ENCODE data around the gene ERO1B.
"Not testable (repeated sequence)": the region's sequence is repeated elsewhere in the genome, so short reads cannot be mapped to it uniquely, and the experiment has no call there.

Gene ERO1B

DNA sequence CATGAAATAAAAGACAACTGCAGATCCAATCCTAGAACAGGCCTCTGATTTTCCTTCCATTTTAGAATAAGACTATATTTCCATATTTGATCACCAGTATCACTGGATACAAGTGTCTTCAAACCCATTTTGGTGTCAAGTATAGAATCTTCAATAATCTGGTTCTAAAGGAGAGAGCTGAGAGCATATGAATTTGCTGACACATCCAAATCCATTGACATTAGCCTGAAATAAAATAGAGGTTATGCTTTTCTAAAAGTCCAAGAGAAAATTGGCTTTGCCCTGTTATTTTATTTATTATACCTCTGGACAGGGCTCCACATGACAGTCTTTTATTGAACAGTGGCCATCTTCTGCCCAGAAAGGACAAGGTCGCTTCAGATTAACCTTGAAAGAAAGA, 28.6 kb downstream of the ERO1B start:
- no peak for DNase-seq

DNA sequence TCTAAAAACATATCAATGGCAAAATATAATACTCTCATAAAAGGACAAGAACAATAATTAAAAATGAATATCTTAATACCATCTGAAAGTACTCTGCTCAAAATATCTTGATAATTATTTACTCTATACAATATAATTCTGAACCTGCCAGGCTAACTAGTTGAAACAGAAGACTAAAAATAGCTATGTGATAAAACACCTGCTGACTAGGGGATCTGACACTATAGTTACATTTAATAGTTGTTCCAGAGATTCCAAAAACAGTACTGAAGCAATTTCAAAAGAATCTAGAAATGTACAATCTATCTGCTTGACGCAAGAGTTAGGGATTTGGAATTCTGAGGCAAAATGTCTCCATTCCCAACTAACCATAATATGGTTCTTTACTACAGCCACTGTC, 30.2 kb downstream of the ERO1B start:
- DNase-seq: no peak

DNA sequence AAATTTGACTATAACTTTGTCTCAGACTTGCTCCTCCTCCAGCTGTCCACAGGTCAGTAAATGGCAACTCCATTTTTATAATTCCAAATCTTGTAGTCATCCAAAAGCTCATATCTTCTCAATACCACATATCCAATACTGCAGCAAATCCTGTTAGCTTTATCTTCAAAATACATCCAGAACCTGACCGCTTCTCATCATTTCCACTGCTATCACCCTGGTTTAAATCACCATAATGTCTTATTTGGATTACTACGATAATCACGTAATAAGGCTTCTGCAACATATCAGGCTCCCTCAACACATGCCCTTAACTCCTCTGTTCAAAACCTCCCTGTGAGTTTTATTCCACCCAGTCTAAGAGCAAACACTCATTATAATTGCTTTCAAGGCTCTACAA, 34.5 kb downstream of the ERO1B start:
- DNase-seq: no peak

DNA sequence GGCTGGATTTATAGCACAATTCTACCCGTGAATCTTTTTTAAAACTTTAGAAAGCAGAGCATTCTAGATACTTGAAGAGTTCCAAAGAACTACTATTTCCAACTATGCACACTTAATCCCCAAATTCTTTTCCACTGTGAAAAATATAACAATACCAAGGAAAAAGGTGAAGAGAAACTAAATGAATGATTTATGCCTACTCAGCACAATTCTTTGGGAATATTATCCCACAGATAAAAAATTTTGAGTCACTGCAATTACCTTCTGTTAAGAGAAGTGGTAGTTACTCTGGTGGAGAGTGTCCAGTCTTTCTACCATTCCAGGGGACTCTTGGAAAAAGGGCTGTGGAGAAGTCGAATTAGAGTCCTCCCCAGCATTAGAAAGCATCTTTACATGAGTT, 39.2 kb downstream of the ERO1B start:
- DNase-seq: no peak

DNA sequence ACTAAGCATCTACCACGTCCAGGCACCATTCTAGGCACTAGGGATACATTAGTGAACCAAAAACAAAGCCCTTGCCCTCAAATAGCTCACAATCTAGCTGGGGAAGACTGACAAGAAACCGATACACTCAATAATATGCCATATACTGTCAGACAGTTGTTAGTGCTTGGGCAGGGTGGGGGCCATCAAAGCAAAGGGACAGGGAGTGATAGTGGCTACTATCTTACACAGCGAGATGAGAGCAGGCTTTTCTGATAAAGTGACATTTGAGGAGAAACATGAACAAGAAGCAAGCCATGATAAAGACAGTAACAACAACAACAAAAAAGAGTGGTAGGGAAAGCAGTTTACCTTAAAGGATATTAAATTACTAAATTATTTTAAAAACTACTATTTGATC, 41.1 kb downstream of the ERO1B start:
- DNase-seq: no peak

DNA sequence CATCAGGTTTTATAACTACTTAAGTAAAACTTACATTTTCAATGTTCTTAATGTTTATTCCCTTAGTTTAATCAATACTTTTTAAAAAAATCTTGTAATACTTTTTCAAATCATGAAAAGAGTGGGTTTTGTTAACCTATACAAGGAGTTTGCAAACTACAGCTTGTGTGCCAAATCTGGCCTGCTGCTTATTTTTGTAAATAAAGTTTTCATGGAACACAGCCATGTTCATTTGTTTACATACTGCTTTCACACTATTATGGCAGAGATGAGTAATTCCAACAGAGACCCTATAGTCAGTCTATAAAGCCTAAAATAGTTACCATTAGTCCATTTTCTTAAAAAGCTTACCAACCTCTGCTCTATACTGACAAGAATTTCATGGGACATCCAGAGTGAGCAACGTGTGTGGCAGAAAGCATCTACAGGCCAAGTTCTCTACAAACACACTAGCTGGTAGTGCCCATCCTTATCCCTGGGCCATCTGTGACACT, 42.6 kb downstream of the ERO1B start:
- DNase-seq: no peak

DNA sequence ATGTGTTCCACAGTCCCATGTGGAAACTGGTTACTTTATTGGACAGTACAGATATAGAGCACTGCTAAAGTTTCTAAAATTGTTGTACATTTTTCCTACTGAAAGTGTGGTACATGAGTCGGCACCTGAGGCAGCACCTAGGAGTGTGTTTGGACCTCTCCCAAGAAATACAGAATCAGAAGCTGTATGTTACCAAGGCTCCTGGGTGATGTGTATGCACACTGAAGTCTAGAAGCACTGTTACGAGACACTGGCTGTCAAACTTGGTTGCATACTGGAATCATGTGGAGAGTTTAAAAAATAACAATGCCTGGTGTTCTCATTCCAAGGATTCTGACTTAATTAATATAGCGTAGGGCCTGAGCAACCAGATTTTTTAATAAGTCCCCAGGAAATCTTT, 46.6 kb downstream of the ERO1B start:
- no peak for DNase-seq

DNA sequence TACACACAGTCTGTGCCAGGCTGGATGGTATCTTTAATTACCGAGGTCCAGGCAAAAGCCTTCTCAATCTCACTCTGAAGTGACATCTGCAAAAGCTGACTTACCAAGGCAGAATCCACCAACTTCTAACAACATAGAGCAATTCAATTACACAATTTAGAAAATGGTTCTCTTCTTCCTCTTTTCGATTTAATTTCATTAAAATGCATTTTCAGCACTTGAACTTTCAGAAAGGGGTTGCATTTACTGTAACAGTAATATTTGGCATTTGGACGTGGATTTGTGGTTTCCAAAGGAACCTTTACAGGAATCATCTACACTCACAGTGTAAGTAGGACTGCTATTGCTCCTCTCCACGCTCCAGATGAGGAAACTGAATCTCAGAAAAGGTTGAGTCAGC, 53.3 kb downstream of the ERO1B start:
- DNase-seq: no peak

DNA sequence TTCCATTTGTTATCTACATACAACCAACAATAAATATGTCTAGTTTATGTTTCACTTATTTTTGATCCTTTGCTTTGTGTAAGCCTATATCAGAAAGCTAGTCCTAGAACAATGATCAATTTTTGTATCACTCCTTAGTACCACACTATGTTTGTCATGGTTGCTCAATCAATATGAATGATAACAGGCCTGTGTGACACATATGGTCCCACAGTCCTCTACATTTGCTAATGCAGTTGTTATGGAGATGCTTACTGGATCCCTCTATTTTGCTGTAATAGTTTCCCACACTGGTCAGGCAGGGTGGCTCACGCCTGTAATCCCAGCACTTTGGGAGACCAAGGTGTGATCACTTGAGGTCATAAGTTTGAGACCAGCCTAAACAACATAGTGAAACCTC, 59.1 kb downstream of the ERO1B start:
- no peak for DNase-seq

DNA sequence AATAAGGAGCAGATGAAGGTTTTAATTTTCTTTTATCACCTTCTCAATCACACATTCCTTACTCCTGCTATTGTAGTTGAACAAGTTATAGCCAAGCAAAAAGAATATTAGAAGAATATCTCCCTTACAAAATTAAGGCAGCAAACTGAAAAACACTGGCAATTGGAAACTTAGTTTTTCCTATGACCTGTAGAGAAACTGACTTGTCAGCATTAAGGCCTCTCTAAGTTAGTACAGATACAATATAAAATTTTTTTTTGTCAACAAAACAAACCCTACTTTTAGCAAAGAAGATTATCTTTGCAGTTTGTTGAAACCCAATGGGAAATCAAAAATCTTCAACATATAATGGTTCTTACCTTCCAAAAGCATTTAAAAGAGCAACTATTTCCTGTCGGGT, 61.3 kb downstream of the ERO1B start:
- no peak for DNase-seq

DNA sequence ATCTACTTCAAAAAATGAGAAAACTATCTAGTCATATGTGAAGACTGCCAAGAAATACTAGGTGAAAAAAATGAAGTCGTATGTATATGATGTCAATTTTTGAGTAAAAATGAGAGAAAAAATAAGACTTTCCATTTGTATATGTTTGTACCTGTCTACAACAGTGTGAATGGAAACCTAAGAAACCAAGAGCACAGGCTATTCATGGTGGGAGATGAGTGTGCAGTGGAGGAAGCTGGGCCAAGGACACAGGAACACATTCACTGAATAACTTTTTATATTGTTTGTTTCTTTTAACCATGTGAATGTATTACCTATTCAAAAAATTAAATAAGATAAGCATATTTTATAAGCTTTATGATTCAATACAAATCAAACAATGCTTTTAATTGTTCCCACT, 67.0 kb downstream of the ERO1B start:
- no peak for DNase-seq

DNA sequence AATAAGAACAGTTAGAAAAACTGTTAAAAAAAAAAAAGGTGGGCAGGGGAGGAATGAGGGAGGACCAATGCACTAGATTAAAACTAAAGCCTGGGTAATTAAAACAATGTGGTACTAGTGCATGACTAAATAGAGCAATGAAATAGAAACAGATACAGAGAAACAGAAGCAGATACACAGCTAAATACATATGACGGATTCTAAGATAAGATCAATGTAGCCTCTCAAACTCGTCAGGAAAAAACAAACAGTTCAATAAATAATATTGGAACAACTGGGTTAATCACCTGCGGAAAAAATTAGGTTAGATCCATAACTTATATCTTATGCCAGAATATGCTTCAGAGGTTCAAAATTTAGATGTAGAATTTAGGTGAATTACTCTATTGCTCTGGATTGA, 68.2 kb downstream of the ERO1B start:
- DNase-seq: no peak

DNA sequence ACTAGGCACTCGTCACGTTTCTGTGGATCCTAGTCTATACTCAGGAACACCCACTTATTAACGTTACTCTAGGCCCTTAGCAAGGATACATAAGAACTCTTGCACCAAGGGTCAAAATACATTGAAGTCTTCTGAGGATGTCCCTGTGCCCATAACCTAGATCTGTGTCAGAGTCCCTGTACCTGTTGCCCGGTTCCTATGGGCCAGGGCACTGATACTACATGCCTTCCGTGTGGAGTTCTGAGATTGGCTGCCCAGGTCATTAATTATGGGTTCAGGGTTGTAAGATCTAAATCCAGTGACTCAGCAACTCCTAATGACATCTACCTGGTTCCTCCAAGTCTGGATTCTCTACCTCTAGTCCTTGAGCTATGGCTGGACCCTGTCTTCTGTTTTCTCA, 69.9 kb downstream of the ERO1B start:
- DNase-seq: no peak

DNA sequence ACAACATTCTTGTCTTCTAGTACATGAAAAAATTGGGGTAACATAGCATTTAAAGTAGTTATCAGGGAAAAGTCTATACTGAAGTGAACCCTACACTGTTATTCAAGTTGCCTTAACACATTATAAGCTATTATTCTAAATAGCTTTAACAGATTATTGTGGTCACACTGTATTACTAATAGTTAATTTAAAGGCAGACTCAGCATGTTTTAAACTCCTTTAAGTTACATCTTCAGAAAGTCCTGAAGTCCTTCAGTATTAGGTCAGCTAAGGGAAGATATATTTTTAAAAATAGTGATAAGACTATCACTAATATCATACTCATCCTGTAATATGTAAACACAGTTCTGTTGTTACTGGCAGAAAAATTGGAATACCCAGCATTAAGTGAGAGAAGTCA, 72.0 kb downstream of the ERO1B start:
- peak; percentile 6 for DNase-seq

DNA sequence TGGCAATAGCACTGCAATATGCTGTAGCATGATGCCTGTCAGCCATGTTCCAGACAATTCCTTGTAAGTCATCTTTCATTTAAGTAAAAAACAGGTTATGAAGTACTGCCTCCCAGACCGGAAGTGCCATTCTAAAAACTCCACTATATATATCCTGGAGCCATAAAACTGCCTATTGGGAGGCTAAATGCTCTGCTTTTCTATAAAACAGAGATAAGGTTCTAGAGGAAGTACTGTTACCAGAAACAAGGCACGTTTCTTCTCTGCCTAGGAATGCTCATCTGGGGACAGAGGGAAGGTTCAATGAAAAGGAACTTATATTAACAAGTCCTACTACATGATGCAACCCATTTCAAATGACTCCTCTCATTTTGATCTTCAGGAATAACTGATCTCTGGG, 72.6 kb downstream of the ERO1B start:
- DNase-seq: no peak

DNA sequence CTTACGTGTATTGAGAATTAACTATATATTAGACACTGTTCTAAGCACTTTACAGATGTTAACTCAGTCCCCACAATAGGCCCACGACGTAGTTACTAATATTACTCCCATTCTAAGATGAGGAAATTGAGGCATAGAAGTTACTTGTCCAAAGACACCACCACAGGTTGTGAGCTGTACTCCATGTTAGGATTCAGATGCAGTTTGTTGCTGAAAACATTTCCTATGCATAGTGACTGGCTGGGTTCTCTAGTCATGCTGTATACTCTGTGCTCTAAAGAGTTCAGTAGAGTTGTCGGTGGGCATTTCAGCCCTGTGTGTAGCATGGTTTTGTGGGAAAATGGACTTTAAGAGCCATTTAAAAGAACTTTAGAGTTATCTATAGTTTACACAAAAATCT, 74.2 kb downstream of the ERO1B start:
- DNase-seq: no peak

DNA sequence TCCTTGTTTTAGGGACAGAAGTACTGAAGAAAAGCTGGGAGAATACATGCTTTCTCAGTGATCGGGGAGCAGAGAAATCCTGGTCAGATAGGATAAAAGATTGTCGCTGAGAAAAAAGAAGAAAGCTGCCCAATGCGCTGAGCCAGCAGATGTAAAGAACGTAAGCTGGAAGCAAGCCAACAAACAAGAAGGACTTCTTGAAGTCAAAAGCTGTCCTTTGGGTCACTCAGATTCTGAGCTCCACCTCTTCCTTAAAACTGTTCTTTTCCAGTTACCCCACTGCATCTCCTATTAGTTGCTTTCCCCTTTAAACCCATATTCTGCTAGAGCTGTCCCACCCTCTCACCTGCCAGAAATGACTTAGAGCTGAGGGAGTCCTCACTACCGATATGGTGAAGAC, 74.6 kb downstream of the ERO1B start:
- no peak for DNase-seq

DNA sequence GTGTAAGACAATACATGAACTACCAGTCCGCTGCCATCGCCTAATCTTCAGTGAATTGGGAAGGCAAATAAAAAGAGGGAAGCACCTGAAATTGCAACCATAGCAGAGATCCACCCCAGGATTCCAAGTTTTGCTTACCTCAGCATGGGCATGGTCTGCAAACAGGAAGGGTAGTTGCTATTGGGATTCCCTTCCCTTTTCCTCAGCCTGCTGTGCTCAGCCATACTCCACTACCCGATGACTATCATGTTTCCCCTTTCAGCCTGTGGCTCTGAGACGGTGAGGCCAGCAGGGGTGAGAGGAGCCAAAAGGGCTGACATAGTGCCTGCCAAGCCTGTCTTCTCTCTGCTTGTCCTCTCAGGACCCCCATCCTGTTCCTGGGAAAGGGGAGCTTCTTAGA, 75.2 kb downstream of the ERO1B start:
- DNase-seq: no peak

DNA sequence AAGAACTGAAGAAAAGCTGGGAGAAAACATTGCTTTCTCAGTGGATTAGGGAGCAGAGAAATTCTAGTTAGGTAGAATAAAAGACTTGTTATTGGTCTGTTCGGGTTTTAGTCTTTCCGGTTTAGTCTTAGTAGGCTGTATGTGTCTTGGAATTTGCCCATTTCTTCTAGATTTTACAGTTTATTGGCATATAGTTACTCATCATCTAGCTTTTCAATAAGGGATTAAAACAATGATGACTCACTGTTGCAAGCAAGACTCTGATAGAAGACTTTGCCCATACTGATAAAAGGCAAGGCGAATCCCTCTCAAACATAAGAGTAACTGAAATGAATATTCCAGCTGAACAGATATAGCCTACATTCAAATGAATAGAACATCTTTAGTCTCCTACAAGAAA, 77.1 kb downstream of the ERO1B start:
- DNase-seq: no peak

DNA sequence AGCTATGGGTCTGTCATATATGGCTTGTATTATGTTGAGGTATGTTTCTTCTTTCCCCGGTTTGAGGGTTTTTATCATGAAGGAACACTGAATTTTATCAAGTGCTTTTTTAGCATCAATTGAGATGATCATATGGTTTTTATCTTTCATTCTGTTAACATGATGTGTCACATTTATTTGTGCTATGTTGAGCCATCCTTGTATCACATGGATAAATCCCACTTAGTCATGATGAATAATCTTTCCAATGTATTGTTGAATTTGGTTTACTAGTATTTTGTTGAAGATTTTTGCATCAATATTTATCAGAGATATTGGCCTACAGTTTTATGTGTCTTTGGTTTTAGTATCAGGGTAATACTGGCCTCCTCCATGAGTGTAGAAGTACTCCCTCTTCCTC, 77.7 kb downstream of the ERO1B start:
- no peak for DNase-seq

DNA sequence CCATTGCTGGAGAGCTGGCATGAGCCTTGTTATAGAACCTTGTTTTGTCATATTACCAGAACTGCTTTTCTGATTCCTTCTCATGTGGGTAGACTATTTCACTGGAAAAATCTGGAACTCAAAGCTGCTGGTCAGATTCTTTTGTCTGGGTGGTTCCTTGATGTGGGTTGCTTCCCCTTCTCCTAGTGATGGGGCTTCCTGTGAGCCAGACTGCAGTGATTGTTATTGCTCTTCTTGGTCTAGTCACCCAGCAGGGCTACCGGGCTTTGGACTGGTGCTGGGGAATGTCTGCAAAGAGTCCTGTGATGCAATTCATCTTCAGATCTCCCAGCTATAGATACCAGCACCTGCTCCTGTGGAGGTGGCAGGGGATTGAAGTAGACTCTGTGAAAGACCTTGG, 80.0 kb downstream of the ERO1B start:
- no peak for DNase-seq

DNA sequence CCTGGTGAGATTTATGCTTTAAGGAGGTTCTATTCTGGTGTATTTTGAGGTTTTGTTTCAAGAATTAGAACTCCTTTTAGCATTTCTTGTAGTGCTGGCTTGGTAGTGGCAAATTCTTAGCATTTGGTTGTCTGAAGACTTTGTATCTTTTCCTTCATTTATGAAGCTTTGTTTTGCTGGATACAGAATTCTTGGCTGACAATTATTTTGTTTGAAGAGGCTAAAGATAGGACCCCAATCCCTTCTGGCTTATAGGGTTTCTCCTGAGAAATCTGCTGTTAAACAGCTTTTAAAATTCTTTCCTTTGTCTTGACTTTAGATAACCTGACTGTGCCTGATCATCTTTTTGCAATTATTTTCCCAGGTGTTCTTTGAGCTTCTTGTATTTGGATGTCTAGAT, 80.8 kb downstream of the ERO1B start:
- DNase-seq: no peak

DNA sequence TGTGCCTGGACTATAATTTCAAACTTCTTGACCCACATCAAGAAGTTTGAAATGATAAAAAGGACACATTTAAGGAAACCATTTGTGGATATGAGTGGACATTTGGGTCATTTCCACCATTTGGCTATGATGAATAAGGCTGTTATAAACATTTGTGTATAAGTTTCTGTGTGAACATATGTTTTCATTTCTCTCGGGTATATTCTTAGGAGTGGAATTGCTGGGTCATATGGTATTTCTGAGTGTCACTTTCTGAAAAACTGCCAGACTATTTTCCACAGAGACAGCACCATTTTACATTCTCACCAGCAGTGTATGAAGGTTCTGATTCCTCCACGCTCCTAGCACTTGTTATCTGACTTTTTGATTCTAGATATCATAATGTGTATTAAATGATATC, 88.6 kb downstream of the ERO1B start:
- no peak for DNase-seq

DNA sequence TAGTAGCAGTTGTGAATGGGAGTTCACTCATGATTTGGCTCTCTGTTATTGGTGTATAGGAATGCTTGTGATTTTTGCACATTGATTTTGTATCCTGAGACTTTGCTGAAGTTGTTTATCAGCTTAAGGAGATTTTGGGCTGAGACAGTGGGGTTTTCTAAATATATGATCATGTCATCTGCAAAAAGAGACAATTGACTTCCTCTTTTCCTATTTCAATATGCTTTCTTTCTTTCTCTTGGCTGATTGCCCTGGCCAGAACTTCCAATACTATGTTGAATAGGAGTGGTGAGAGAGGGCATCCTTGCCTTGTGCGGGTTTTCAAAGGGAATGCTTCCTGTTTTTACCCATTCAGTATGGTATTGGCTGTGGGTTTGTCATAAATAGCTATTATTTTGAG, 93.7 kb downstream of the ERO1B start:
- DNase-seq: not testable (repeated sequence)

DNA sequence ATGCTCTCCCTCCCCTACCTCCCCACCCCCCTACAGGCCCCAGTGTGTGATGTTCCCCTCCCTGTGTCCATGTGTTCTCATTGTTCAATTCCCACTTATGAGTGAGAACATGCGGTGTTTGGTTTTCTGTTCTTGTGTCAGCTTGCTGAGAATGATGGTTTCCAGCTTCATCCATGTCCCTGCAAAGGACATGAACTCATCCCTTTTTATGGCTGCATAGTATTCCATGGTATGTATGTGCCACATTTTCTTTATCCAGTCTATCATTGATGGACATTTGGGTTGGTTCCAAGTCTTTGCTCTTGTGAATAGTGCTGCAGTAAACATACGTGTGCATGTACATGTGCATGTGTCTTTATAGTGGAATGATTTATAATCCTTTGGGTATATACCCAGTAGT, 95.3 kb downstream of the ERO1B start:
- DNase-seq: not testable (repeated sequence)

DNA sequence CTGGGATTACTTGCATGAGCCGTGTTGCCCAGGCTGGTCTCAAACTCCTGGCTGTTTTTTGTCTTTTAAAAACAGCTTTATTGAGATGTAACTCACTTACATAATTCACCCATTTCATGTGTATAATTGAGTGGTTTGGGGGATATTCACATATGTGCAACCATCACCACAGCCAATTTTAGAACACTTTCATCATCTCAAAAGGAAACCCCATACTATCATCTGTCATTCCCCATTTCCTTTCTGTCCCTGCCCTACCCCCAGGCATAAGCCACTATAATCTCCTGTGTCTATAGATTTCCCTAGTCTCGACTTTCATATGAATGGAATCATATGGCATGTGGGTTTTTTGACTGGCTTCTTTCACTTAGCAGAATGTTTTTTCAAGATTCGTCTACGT, 96.1 kb downstream of the ERO1B start:
- DNase-seq: no peak
